ENCODE data around the gene DOCK10. TPM values are rescaled to one million over a fixed set of nuclear protein-coding genes. Genes with fewer than 3 reads are reported as not detected.
A peak's percentile ranks its signal among the peaks of the same experiment; 100 is the strongest.

DOCK10 gene
- polyA plus RNA-seq, 1 donor (not counting 4 experiments of a cell fraction or from before 2014, with no cell fraction given), result 2.5 TPM

- no peak for DNase-seq (ENCODE audit: low read depth, low spot score)
- Histone ChIP-seq H3K9me1 (ENCODE audit: control insufficient read depth, extremely low read depth, insufficient read depth, low read length) (no peaks in the 10 kb centered on the region), H3K36me3 (ENCODE audit: control insufficient read depth in 2 of 2, extremely low read depth in 1 of 2, insufficient read depth in 2 of 2, low read length in 2 of 2) (no peaks in the 10 kb centered on the region), H3K27ac (ENCODE audit: control insufficient read depth, insufficient read depth, low read length) (no peak overlapping the region), H3K79me2 (ENCODE audit: control insufficient read depth, insufficient read depth, low read length) (no peaks in the 10 kb centered on the region), H3K4me2 (ENCODE audit: control insufficient read depth, extremely low read depth, insufficient read depth, low read depth, low read length) (no peak overlapping the region), H3K27me3 (ENCODE audit: control insufficient read depth, extremely low read depth, insufficient read depth, low read length) (no peaks in the 10 kb centered on the region), H3K4me1 (ENCODE audit: control insufficient read depth, extremely low read depth, insufficient read depth, low read length) (peaks cover 7% of the 10 kb centered on the region), H3K4me3 (ENCODE audit: control insufficient read depth in 2 of 3, extremely low read depth in 1 of 3, insufficient read depth in 2 of 3, low read depth in 1 of 3, low read length in 3 of 3) (no peak overlapping the region), H4K20me1 (ENCODE audit: control insufficient read depth, extremely low read depth, insufficient read depth, low read length) (no peaks in the 10 kb centered on the region), H3K9ac (ENCODE audit: control insufficient read depth, extremely low read depth, insufficient read depth, low read length) (no peak overlapping the region), H2AFZ (ENCODE audit: control insufficient read depth, low read length) (no peak overlapping the region), H3K9me3 (ENCODE audit: control insufficient read depth, low read depth, low read length) (no peaks in the 10 kb centered on the region)
- no peak for TF ChIP-seq CTCF (optimal IDR thresholded peaks at IDR 0.05 in 1 of 3, IDR thresholded peaks at IDR 0.05 in 1 of 3, conservative IDR thresholded peaks at IDR 0.05 in 1 of 3; ENCODE audit: extremely low read depth in 1 of 3, insufficient read depth in 2 of 3, low read length in 3 of 3)
- no peak for TF ChIP-seq EZH2 (IDR thresholded peaks at IDR 0.05; ENCODE audit: low read length)
- dilution Hi-C loops (cut with MboI; ENCODE audit: extremely low pct_ligation_motif_present, low sequenced_read_pairs), result no loop called here
- FAIRE-seq, result no peak
These were observed 57.6 kb downstream of the DOCK10 start for GRCh38 chr2:224984637-224985036.

GRCh38 chr2:224983712-224984554 is 58.3 kb downstream of the DOCK10 start:
- dilution Hi-C loops (cut with MboI; ENCODE audit: extremely low pct_ligation_motif_present, low sequenced_read_pairs), result no loop called here
- H3K9me3 ChIP-seq (ENCODE audit: control insufficient read depth, low read depth, low read length), result no peaks in the 10 kb centered on the region
- H3K9ac ChIP-seq (ENCODE audit: control insufficient read depth, extremely low read depth, insufficient read depth, low read length), result no peak overlapping the region
- H3K36me3 ChIP-seq (ENCODE audit: control insufficient read depth in 2 of 2, extremely low read depth in 1 of 2, insufficient read depth in 2 of 2, low read length in 2 of 2), result no peaks in the 10 kb centered on the region
- TF ChIP-seq EZH2 (IDR thresholded peaks at IDR 0.05; ENCODE audit: low read length), result no peak
- H3K9me1 ChIP-seq (ENCODE audit: control insufficient read depth, extremely low read depth, insufficient read depth, low read length), result no peaks in the 10 kb centered on the region
- DNase-seq (ENCODE audit: low read depth, low spot score) (no peak), FAIRE-seq (no peak)
- peaks cover 7% of the 10 kb centered on the region for H3K4me1 ChIP-seq (ENCODE audit: control insufficient read depth, extremely low read depth, insufficient read depth, low read length)
- no peaks in the 10 kb centered on the region for H4K20me1 ChIP-seq (ENCODE audit: control insufficient read depth, extremely low read depth, insufficient read depth, low read length)
- peak overlapping the region; percentile 67 for H2AFZ ChIP-seq (ENCODE audit: control insufficient read depth, low read length)
- no peaks in the 10 kb centered on the region for H3K27me3 ChIP-seq (ENCODE audit: control insufficient read depth, extremely low read depth, insufficient read depth, low read length)
- no peaks in the 10 kb centered on the region for H3K79me2 ChIP-seq (ENCODE audit: control insufficient read depth, insufficient read depth, low read length)
- peak overlapping the region; percentile 67 for H3K4me2 ChIP-seq (ENCODE audit: control insufficient read depth, extremely low read depth, insufficient read depth, low read depth, low read length)
- peak overlapping the region in 2 of 3 experiments; percentile 13 to 34 for H3K4me3 ChIP-seq (ENCODE audit: control insufficient read depth in 2 of 3, extremely low read depth in 1 of 3, insufficient read depth in 2 of 3, low read depth in 1 of 3, low read length in 3 of 3)
- H3K27ac ChIP-seq (ENCODE audit: control insufficient read depth, insufficient read depth, low read length), result no peak overlapping the region
